Measurements from ENCODE around the gene ENTPD1.

DNA sequence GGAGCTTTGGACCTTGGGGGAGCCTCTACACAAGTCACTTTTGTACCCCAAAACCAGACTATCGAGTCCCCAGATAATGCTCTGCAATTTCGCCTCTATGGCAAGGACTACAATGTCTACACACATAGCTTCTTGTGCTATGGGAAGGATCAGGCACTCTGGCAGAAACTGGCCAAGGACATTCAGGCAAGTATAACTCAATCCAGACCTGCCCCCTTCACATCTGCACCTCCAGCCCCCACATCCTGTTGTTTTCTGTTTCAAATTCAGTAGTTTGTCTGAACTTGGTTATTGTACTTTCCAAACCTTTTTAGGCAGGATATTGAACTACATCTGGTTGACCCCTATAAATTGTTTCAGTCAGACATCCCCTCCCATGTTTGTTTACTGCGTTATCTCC, 89.4 kb downstream of the ENTPD1 start:
- TF ChIP-seq, protein P1, sequence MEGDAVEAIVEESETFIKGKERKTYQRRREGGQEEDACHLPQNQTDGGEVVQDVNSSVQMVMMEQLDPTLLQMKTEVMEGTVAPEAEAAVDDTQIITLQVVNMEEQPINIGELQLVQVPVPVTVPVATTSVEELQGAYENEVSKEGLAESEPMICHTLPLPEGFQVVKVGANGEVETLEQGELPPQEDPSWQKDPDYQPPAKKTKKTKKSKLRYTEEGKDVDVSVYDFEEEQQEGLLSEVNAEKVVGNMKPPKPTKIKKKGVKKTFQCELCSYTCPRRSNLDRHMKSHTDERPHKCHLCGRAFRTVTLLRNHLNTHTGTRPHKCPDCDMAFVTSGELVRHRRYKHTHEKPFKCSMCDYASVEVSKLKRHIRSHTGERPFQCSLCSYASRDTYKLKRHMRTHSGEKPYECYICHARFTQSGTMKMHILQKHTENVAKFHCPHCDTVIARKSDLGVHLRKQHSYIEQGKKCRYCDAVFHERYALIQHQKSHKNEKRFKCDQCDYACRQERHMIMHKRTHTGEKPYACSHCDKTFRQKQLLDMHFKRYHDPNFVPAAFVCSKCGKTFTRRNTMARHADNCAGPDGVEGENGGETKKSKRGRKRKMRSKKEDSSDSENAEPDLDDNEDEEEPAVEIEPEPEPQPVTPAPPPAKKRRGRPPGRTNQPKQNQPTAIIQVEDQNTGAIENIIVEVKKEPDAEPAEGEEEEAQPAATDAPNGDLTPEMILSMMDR (IDR thresholded peaks at IDR 0.05; ENCODE audit: low read depth, low read length), result no peak
- TF ChIP-seq EZH2phosphoT487 (IDR thresholded peaks at IDR 0.05; ENCODE audit: low read depth), result no peak
